IMR-90 (cell line): Measurements from ENCODE around the gene GFY. TPM values are rescaled to one million over a fixed set of nuclear protein-coding genes. Genes with fewer than 3 reads are reported as not detected.

Source experiments
- ATAC-seq: fragments of 200-7000 bp; cut with Tn5 transposase; 2 replicates; pipeline ENCODE4 v1.9.1; 2020; ENCODE audit warnings: low read depth, mild to moderate bottlenecking, moderate library complexity
- BruUV-seq: library from RNA; stranded (reverse); fragments of 400-500 nt; replicated peaks from 2 replicates; lab custom pipeline; 2021; lab: Mats Ljungman, UMichigan
- CTCF ChIA-PET: fragments of 300-600 bp; formaldehyde crosslinking; extraction: SDS; loops from one replicate; lab custom pipeline; 2021; ENCODE audit warnings: antibody characterized with exemption; lab: Yijun Ruan, JAX
- POLR2A ChIA-PET: fragments of 300-600 bp; sonication (Branson Sonifier 250); formaldehyde crosslinking; loops from one replicate; lab custom pipeline; 2022; ENCODE audit warnings: antibody characterized with exemption; ENCODE audit not compliant: unreplicated experiment; lab: Charles Lee
- DNase-seq: peaks from one replicate; pipeline ENCODE4 v3.0.0; 2013
- H2AFZ ChIP-seq: replicated peaks from 2 replicates; pipeline ENCODE3; 2013; ENCODE audit warnings: low read length, mild to moderate bottlenecking; ENCODE audit not compliant: poor library complexity
- H2AK5ac ChIP-seq: 2 replicates; pipeline ENCODE4 v1.6.1; 2013; ENCODE audit warnings: low read depth, low read length, inconsistent platforms
- H2AK9ac ChIP-seq: replicated peaks from 2 replicates; pipeline ENCODE3; 2013; ENCODE audit warnings: mild to moderate bottlenecking, low read depth, low read length, moderate library complexity; ENCODE audit not compliant: poor library complexity
- H2BK120ac ChIP-seq: 2 replicates; pipeline ENCODE4 v1.6.1; 2013; ENCODE audit warnings: low read depth, low read length, inconsistent platforms
- H2BK15ac ChIP-seq: 3 replicates; pipeline ENCODE4 v1.6.1; 2013; ENCODE audit warnings: low read depth, low read length, inconsistent platforms
- H2BK20ac ChIP-seq: 2 replicates; pipeline ENCODE4 v1.6.1; 2013; ENCODE audit warnings: low read depth, mild to moderate bottlenecking, inconsistent platforms, low read length, moderate library complexity
- H2BK5ac ChIP-seq: 2 replicates; pipeline ENCODE4 v1.6.1; 2013; ENCODE audit warnings: mild to moderate bottlenecking, low read depth, low read length, inconsistent platforms; ENCODE audit not compliant: poor library complexity, severe bottlenecking
- H3K14ac ChIP-seq: replicated peaks from 2 replicates; pipeline ENCODE4 v1.6.1; 2013; ENCODE audit warnings: low read depth, low read length, inconsistent platforms
- H3K18ac ChIP-seq: 2 replicates; pipeline ENCODE4 v1.6.1; 2013; ENCODE audit warnings: low read depth, low read length, control low read depth
- H3K23ac ChIP-seq: 2 replicates; pipeline ENCODE4 v1.6.1; 2013; ENCODE audit warnings: low read depth, low read length, inconsistent platforms
- H3K27ac ChIP-seq: 2 replicates; pipeline ENCODE4 v1.5.1; 2013; ENCODE audit warnings: mild to moderate bottlenecking, control low read depth, low read length; ENCODE audit not compliant: insufficient read depth
- H3K27me3 ChIP-seq: 2 replicates; pipeline ENCODE4 v1.6.1; 2013; ENCODE audit warnings: low read length; ENCODE audit not compliant: control insufficient read depth, insufficient read depth
- H3K36me3 ChIP-seq: 2 replicates; pipeline ENCODE4 v1.6.1; 2013; ENCODE audit warnings: low read length, mixed read lengths; ENCODE audit not compliant: control insufficient read depth, insufficient read depth
- H3K4ac ChIP-seq: 2 replicates; pipeline ENCODE4 v1.6.1; 2013; ENCODE audit warnings: low read depth, low read length, inconsistent platforms
- H3K4me1 ChIP-seq: 2 replicates; pipeline ENCODE4 v1.6.1; 2013; ENCODE audit warnings: low read length, mixed read lengths; ENCODE audit not compliant: control insufficient read depth, insufficient read depth
- H3K4me2 ChIP-seq: 2 replicates; pipeline ENCODE4 v1.6.1; 2013; ENCODE audit warnings: low read depth, mild to moderate bottlenecking, control low read depth, low read length, moderate library complexity
- H3K4me3 ChIP-seq: 2 replicates; pipeline ENCODE4 v1.5.1; 2013; ENCODE audit warnings: low read depth, mild to moderate bottlenecking, control low read depth, low read length, moderate library complexity; ENCODE audit not compliant: insufficient read depth
- H3K56ac ChIP-seq: 2 replicates; pipeline ENCODE4 v1.6.1; 2013; ENCODE audit warnings: low read length, inconsistent platforms; ENCODE audit not compliant: insufficient read depth; ENCODE audit errors: extremely low read depth
- H3K79me1 ChIP-seq, 2 experiments: 2 replicates each; pipeline ENCODE4 v1.6.1; 2013; ENCODE audit warnings: low read length in 2 of 2, inconsistent platforms in 1 of 2, low read depth in 1 of 2
- H3K9ac ChIP-seq: 2 replicates; pipeline ENCODE4 v1.6.1; 2013; ENCODE audit warnings: low read depth, low read length, control low read depth
- H3K9me1 ChIP-seq: 2 replicates; pipeline ENCODE4 v1.6.1; 2013; ENCODE audit warnings: low read length, inconsistent platforms; ENCODE audit not compliant: insufficient read depth
- H3K9me3 ChIP-seq: 2 replicates; pipeline ENCODE4 v1.6.1; 2013; ENCODE audit warnings: low read length; ENCODE audit not compliant: control insufficient read depth, insufficient read depth
- H4K20me1 ChIP-seq: 2 replicates; pipeline ENCODE4 v1.6.1; 2013; ENCODE audit warnings: low read length, inconsistent platforms; ENCODE audit not compliant: insufficient read depth
- H4K5ac ChIP-seq: 2 replicates; pipeline ENCODE4 v1.6.1; 2013; ENCODE audit warnings: mild to moderate bottlenecking, low read depth, low read length, control low read depth
- H4K8ac ChIP-seq, 2 experiments: 2 replicates each; pipeline ENCODE4 v1.6.1; 2013; ENCODE audit warnings: low read depth in 2 of 2, low read length in 2 of 2, control low read depth in 1 of 2, inconsistent platforms in 1 of 2
- H4K91ac ChIP-seq: 2 replicates; pipeline ENCODE4 v1.6.1; 2013; ENCODE audit warnings: low read depth, low read length, inconsistent platforms; ENCODE audit not compliant: insufficient read depth
- MXI1 ChIP-seq: IDR thresholded peaks from 2 replicates; pipeline ENCODE4 v1.6.1; 2012; ENCODE audit warnings: low read depth, mild to moderate bottlenecking, low read length, moderate library complexity, borderline replicate concordance
- RFX5 ChIP-seq: IDR thresholded peaks from 2 replicates; pipeline ENCODE4 v1.8.0; 2012; ENCODE audit warnings: low read depth, mild to moderate bottlenecking, low read length, moderate library complexity
- SMC3 ChIP-seq: fragments of 150-350 bp; IDR thresholded peaks from 2 replicates; pipeline ENCODE4 v1.6.1; 2016; ENCODE audit warnings: low read depth, mild to moderate bottlenecking, antibody characterized with exemption, low read length, moderate library complexity
- WGBS, 2 experiments: methylation state at CpG; one replicate each; pipeline versions ENCODE4 v1.1.5 to v1.1.7; 2013; ENCODE audit warnings: missing lambda C conversion rate in 2 of 2; ENCODE audit not compliant: insufficient read length in 1 of 2; ENCODE audit errors: extremely low coverage in 2 of 2; 5-methylcytosine and 5-hydroxymethylcytosine counted together
- dilution Hi-C: fragments of 300-500 bp; cut with HindIII; formaldehyde crosslinking; loops from one replicate; pipeline ENCODE4 v1.14.3; 2018; ENCODE audit warnings: low sequenced_read_pairs; ENCODE audit not compliant: unreplicated experiment
- in situ Hi-C: fragments of 300-500 bp; cut with MboI; formaldehyde crosslinking; loops from 3 replicates; pipeline ENCODE4 v1.14.3; 2019; ENCODE audit warnings: low sequenced_read_pairs, inconsistent platforms, mixed read lengths
- intact Hi-C: fragments of 100-400 bp; cut with micrococcal nuclease; formaldehyde crosslinking; loops from 2 replicates; pipeline ENCODE4 v1.10.0; 2022
- polyA plus RNA-seq, 3 experiments: library from polyadenylated mRNA; depleted of rRNA; stranded (reverse); fragments of >200 nt; gene quantifications; 2 replicates each; pipeline ENCODE4 v1.2.3, GENCODE V29; 2012; ENCODE audit warnings: low replicate concordance in 1 of 3
- total RNA-seq: library from RNA; depleted of rRNA; stranded (reverse); fragments of >200 nt; gene quantifications from 2 replicates; pipeline ENCODE4 v1.2.3, GENCODE V29; 2012
- TF ChIP-seq, protein P1 (sequence below): conservative IDR thresholded peaks from 2 replicates; pipeline ENCODE4 v1.5.1; 2012; ENCODE audit warnings: mild to moderate bottlenecking, low read depth, low read length, improper control_type of control experiment

The GFY gene
- total and polyA plus RNA-seq, 2 of the 4 experiments (the other 2 are of a cell fraction): not detected

DNA sequence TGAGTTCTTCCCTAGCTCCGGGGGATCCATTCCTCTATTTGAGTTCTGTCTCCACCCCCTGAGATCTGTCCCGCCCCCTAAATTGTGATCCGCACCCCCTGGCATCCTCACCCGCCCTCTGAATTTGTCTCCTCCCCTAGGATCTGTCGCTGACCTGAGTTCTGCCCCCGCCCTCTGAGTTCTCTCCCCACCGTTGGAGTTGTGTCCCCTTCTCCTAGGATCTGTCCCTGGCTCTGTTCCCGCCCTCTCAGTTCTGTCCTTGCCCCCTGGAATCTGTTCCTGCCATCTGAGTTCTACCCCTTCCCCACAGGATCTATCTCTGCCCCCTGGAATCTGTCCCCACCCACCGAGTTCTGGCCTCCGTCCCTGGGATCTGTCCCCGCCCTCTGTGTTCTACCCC lies 17.2 kb downstream of the GFY start:
- intact Hi-C loops: no loop called here
- H2AK9ac ChIP-seq: no peak overlapping the region
- no peak overlapping the region for H3K4ac ChIP-seq
- H3K27me3 ChIP-seq: peaks cover 49% of the 10 kb centered on the region
- POLR2A ChIA-PET: no interaction called here
- H3K36me3 ChIP-seq: peaks cover 4% of the 10 kb centered on the region; the same call in 1 of the 2 replicates
- H3K4me1 ChIP-seq: no peaks in the 10 kb centered on the region
- no peak overlapping the region for H3K23ac ChIP-seq
- ATAC-seq (no peak), DNase-seq (no peak)
- no peak overlapping the region; the same call in 2 of the 3 replicates for H2BK15ac ChIP-seq
- H2BK120ac ChIP-seq: no peak overlapping the region
- peak overlapping the region; percentile 34 for H3K4me2 ChIP-seq
- H4K20me1 ChIP-seq: peaks cover 3% of the 10 kb centered on the region; the same call in 1 of the 2 replicates
- in situ Hi-C loops: loop anchor here (10.0 kb wide), 1 partner anchor 48 kb away; no protein-coding TSS in a partner anchor
- H4K8ac ChIP-seq: no peak overlapping the region
- no peak overlapping the region for H4K5ac ChIP-seq
- H3K4me3 ChIP-seq: no peak overlapping the region; the same call in none of the 2 replicates
- no peak overlapping the region for H2BK20ac ChIP-seq
- no peak overlapping the region for H3K14ac ChIP-seq
- no peak overlapping the region for H3K27ac ChIP-seq
- H2AFZ ChIP-seq: peak overlapping the region; percentile 87
- CTCF ChIA-PET: interaction anchor here (0.6 kb wide), 1 partner anchor 177 kb away, joined by 3 read pairs; no protein-coding TSS in a partner anchor
- H3K9me1 ChIP-seq: peaks cover 3% of the 10 kb centered on the region; the same call in 1 of the 2 replicates
- H3K56ac ChIP-seq: no peak overlapping the region
- dilution Hi-C loops: no loop called here
- no TSS peak for BruUV-seq
- no peaks in the 10 kb centered on the region for H3K79me1 ChIP-seq
- no peaks in the 10 kb centered on the region for H3K9me3 ChIP-seq
- H2AK5ac ChIP-seq: no peak overlapping the region
- no peak overlapping the region for H3K18ac ChIP-seq
- H4K91ac ChIP-seq: no peak overlapping the region
- WGBS, 2 experiments: 8% methylated on average over 6 of the region's 11 CpGs; no CpG with 5 or more reads in 1 of the 2 experiments
- no peak overlapping the region for H2BK5ac ChIP-seq
- H3K9ac ChIP-seq: no peak overlapping the region
- TF ChIP-seq, protein P1, sequence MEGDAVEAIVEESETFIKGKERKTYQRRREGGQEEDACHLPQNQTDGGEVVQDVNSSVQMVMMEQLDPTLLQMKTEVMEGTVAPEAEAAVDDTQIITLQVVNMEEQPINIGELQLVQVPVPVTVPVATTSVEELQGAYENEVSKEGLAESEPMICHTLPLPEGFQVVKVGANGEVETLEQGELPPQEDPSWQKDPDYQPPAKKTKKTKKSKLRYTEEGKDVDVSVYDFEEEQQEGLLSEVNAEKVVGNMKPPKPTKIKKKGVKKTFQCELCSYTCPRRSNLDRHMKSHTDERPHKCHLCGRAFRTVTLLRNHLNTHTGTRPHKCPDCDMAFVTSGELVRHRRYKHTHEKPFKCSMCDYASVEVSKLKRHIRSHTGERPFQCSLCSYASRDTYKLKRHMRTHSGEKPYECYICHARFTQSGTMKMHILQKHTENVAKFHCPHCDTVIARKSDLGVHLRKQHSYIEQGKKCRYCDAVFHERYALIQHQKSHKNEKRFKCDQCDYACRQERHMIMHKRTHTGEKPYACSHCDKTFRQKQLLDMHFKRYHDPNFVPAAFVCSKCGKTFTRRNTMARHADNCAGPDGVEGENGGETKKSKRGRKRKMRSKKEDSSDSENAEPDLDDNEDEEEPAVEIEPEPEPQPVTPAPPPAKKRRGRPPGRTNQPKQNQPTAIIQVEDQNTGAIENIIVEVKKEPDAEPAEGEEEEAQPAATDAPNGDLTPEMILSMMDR: no peak
- TF ChIP-seq SMC3: no peak
- TF ChIP-seq MXI1: no peak
- no peak for TF ChIP-seq RFX5
